GM18519 (cell line): Measurements from ENCODE around the gene TENM3.

Source experiments
- ATAC-seq: cut with Tn5 transposase; IDR thresholded peaks from one replicate; pipeline ENCODE4 v1.9.1; 2021; ENCODE audit warnings: mild to moderate bottlenecking, moderate library complexity; ENCODE audit not compliant: unreplicated experiment, low FRiP score

TENM3 gene

DNA sequence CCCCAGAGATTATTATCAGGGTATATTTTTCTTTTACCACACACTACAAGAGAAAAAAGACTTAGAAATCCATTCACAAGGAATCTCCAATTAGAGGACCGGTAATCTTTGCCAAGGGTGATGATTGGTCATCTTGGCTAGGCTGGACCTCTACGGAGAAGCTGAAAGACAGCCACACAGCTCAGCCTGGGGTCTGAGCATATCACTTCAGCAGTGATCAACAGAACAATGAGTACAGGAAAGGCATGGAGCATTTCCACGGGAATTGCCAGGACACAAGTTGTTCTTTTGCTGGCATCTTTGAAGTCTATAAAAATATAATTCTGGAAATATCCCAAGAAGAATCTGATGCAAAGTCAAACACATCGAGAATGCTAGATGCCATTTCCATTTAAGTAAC, 191.5 kb downstream of the TENM3 start:
- ATAC-seq, result no peak

- no peak for ATAC-seq
Measured at GRCh38 chr4:182435401-182435800, 192.2 kb downstream of the TENM3 start.

- no peak for ATAC-seq
Measured at GRCh38 chr4:182443070-182443469, 199.9 kb downstream of the TENM3 start.

DNA sequence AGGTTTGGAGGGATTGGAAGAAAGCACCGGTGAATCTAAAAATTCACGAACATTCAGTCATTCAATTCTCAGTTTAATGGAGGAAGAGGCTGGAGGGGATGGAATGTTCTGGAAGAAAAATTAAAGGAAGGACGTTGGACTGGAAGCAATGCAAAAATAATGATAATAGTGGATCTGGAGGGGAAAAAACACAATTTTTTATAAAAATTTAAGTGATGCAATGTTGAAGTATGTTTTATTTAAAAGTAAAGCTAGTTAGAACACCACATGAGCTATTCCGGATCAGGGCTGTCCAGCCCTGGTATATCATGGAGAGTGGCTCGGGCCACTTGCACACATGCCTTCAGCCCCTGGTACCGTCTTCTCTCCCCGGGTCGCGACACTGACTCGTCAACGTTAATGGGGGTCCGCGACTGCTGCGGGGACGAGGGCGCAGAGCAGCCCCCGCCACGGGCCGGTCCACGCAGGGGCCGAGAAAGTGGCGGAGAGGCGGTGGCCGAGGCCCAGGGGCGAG, 204.6 kb downstream of the TENM3 start:
- no peak for ATAC-seq

DNA sequence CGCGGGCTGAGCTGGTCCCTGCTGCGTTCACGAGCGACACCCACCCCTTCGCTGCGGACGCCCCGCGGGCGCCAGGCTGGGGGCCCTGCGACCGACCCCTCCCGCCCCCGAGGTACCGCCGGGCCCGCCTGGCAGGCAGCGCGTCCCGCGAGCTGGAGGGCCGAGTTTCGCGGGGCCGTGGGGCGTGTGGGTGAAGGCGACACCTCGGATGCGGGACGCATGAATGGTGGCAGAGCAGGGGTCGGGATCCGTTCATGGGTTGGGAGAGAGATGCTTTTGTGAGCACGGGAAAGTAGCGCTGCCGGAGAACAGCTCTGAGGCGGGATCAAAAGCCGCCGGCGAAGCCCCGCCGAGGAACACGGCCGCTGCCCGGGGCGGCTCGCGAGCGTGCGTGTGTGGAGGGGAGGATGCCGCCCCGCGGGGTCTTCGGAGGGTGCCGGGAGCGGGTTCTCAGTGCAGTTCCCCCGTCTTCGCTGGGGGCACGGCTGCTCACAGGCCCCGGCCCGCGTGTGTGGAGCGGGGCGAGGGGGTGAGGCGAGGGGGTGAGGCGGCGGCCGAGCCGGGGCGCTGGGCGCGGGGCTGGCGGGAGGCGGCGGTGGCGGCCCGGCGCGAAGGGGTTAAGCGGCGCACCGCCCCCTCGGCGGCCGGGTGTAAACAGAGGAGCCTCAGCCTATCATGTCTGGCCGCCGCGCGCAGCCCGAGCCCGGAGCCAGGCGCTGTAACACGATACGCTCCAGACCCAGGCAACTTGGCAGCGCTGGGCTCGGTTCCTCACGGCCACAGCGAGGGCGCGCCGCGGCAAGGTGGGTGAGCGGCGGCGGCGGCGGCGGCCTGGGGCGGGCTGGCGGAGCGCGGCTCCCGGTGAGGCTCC, 205.3 kb downstream of the TENM3 start:
- peak; percentile 91 for ATAC-seq

GRCh38 chr4:182449186-182449929, 206.2 kb downstream of the TENM3 start:
- no peak for ATAC-seq

GRCh38 chr4:182449930-182450439, 206.8 kb downstream of the TENM3 start:
- no peak for ATAC-seq

DNA sequence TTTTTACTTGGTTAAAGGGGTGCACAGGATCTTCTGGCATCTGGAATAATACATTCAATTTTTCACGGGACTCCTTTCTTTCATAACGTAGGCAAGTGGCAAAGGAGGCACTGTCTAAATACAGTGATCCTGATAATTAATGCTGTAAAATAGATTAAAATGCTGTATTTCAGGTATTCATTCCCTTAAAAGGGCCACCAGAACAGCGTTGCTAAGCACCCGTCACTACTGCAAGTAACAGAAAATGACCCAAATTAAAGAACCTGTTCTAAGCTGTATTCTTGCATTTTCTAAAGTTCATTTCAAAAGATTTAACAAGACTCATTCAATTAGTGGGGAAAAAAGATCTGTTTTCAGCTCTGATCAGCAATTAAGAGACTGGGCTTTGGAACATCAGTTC, 208.2 kb downstream of the TENM3 start:
- no peak for ATAC-seq

GRCh38 chr4:182453830-182454229, 210.6 kb downstream of the TENM3 start:
- no peak for ATAC-seq

DNA sequence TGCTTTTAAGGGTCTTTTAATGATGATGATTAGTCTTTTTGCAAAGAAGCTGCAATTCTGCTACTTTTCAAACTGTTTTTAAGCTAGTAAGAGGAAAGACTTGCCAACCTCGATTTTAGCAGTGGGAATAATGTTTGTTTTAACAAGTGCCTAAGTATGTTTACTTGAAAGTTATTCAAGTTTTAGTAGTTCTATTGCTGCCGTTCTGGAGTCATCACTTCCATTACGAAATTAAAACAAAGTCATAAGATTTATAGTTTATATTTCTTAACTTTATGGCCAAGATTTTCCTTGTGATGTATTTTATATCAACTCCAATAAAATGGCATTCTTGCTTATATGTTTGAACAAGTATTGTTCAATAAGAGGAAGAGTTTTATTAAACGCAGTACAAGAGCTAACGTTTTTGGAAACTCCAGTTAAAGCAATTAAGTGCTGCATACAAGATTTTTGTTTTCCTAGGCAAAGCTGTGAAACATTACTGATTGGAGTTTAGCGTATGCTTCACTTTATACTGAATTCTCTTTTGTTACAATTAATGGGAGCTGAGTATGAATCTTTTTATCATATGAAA, 211.3 kb downstream of the TENM3 start:
- no peak for ATAC-seq

- ATAC-seq, result no peak
Measured at GRCh38 chr4:182465114-182465513, 221.9 kb downstream of the TENM3 start.

GRCh38 chr4:182465979-182466378, 222.8 kb downstream of the TENM3 start:
- ATAC-seq, result no peak

DNA sequence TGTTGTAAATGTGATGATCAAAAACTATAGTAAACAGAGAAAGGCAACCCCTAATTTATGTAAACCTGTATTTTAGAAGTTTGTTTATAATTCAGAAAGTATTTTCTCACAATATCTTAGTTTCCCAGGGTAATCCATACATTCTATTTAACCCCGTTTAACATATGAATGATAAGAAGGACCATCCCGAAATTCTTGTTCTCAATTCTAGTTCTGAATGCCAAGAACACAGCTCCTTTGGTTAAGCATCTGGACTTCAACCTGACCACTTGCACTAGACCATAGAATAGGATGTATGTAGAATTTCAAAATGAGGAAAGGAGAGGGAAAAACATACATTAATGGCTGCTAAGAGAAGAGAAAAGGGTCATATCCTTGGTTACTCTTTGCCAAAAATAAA, 227.0 kb downstream of the TENM3 start:
- ATAC-seq, result no peak

DNA sequence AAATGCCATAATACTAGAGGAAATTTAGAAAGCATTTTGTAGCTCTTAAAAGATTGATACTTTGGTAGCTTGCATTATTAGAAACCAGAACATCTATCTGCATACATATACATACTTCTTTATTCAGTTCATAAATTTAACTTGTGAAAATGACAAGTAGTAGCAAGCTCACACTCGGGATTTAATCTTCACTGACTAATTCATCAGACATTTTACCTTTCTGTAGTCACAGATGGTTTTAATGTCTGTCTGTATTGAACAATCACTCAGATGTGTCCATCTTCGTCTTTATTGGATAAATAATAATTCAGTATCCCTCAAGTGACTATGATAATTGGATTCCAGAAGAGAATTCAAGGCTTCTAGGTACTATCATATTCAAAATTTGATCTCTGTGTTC, 232.3 kb downstream of the TENM3 start:
- ATAC-seq, result no peak

GRCh38 chr4:182478475-182478874, 235.3 kb downstream of the TENM3 start:
- peak; percentile 64 for ATAC-seq

GRCh38 chr4:182483685-182484084, 240.5 kb downstream of the TENM3 start:
- ATAC-seq, result no peak

DNA sequence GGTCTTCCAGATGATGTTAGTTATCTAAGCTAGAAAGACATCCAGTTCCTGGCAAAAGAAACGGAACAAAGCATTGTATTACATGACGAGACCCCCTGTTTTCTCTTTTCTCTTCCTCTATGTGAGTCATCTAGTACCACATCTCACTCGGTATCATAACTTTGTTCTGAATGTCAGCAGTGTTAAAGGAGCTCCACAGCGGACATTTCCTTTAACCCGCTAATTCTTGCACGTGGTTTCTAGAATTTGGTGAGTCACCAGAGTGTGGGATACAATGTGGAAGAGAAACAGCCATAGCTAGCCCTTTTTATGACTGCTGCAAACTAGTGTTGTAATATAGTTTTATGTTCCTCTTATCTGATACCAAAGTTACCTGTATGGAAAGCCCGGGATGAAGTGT, 243.7 kb downstream of the TENM3 start:
- ATAC-seq, result no peak

DNA sequence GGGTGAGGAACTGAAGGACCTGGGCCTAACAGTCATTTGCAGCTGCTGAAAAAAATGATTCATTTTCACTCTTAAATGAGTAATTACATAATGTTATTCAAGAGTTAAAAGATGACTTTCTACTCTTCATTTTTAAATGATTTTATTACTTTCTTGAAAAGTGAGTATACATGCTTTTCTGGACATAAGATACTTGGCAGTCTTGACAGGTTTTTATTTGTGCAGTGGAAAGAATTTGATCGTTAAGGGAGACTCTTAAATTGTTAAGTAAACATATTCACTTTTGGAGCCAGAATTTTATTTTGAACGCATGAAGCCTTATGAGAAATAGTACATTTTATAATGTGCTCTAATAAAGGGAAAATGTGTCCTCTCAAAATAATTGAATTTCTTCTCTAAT, 245.7 kb downstream of the TENM3 start:
- no peak for ATAC-seq

DNA sequence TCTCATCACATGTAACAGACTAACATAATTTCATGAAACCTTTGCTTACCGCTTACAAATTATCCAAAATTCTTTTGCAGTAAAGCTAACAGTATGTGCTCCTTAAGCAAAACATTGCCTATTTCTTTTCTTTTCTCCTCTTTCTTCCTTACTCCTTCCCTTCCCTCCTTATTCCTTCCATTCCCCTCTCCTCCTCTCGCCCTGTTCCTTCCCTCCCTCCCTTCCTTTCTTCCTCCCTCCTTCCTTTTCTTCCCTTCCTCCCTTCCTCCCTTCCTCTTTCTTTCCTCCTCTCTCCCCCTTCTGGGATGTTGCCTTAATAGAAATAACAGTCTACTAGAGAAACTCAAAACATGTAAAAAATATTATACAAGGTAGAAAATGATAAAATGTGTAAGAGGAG, 246.4 kb downstream of the TENM3 start:
- no peak for ATAC-seq

DNA sequence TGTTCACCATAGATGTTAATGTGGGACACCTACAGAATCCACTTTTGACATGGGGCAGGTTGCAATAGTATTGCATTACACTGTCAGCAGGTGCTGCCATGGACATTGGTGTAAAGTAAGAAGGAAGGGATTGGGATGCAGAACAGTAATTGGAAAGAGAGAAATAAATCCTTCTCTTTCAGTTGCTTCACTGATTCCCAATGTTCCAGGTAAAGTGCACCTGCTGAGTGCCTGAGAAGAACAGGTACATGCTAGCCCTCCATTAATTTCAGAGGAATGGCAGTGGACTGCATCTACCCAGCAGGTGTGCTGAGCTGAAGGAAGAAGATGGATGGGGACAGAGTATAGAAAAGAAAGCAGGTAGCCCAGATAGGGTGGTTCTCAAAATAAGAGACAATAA, 248.5 kb downstream of the TENM3 start:
- ATAC-seq, result no peak

DNA sequence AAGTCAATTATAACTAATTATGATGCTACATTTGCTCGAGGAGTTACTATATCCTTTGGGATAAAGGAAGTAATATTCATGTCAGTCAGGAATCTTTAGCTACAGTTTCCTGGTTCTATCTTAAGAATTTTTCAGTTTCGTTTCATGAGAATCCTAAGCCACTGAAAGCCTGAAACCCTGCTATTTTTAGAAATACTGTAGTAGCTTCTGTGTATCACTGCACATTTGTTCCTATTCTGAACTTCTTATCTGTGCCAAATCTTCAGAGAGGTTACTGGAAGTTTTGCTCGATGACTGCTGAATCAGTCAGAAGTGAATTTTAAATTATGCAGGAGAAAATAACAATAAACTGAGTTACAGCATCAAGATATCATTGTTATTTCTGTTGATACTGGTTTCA, 249.2 kb downstream of the TENM3 start:
- ATAC-seq, result peak; percentile 55
